Measurements from ENCODE around the gene NATD1.
"Not testable (repeated sequence)": the region's sequence is repeated elsewhere in the genome, so short reads cannot be mapped to it uniquely, and the experiment has no call there.

Gene NATD1

GRCh38 chr17:21196126-21196525, 57.1 kb downstream of the NATD1 start:
- H3K4me1 ChIP-seq (ENCODE audit: insufficient read depth, low read length) = peaks cover 24% of the 10 kb centered on the region

GRCh38 chr17:21194703-21195102, 58.5 kb downstream of the NATD1 start:
- no peaks in the 10 kb centered on the region for H3K9me3 ChIP-seq (ENCODE audit: control insufficient read depth, insufficient read depth, low read length)
- peaks cover 13% of the 10 kb centered on the region for H3K36me3 ChIP-seq (ENCODE audit: insufficient read depth, low read length)
- H3K9ac ChIP-seq (ENCODE audit: low read depth, low read length) = no peak overlapping the region
- peaks cover 11% of the 10 kb centered on the region; the same call in 1 of the 2 replicates for H3K4me1 ChIP-seq (ENCODE audit: insufficient read depth, low read length)

More at GRCh38 chr17:21196126-21196525, 57.1 kb downstream of the NATD1 start:
- no peak overlapping the region for H3K9ac ChIP-seq (ENCODE audit: low read depth, low read length)
- H3K9me3 ChIP-seq (ENCODE audit: control insufficient read depth, insufficient read depth, low read length) = no peaks in the 10 kb centered on the region
- H3K36me3 ChIP-seq (ENCODE audit: insufficient read depth, low read length) = peaks cover 11% of the 10 kb centered on the region

- no peak overlapping the region for H3K9ac ChIP-seq (ENCODE audit: low read depth, low read length)
- H3K4me1 ChIP-seq (ENCODE audit: insufficient read depth, low read length) = peaks cover 6% of the 10 kb centered on the region; the same call in 1 of the 2 replicates
- H3K36me3 ChIP-seq (ENCODE audit: insufficient read depth, low read length) = peaks cover 13% of the 10 kb centered on the region
Measured at GRCh38 chr17:21194226-21194625, 59.0 kb downstream of the NATD1 start.

GRCh38 chr17:21193031-21193430, 60.2 kb downstream of the NATD1 start:
- Histone ChIP-seq H3K9ac (ENCODE audit: low read depth, low read length) (no peak overlapping the region), H3K9me3 (ENCODE audit: control insufficient read depth, insufficient read depth, low read length) (no peaks in the 10 kb centered on the region), H3K36me3 (ENCODE audit: insufficient read depth, low read length) (peaks cover 10% of the 10 kb centered on the region), H3K4me1 (ENCODE audit: insufficient read depth, low read length) (no peaks in the 10 kb centered on the region)

More at GRCh38 chr17:21194226-21194625, 59.0 kb downstream of the NATD1 start:
- H3K9me3 ChIP-seq (ENCODE audit: control insufficient read depth, insufficient read depth, low read length) = no peaks in the 10 kb centered on the region

- H3K4me1 ChIP-seq (ENCODE audit: insufficient read depth, low read length); H3K9me3 ChIP-seq (ENCODE audit: control insufficient read depth, insufficient read depth, low read length); H3K9ac ChIP-seq (ENCODE audit: low read depth, low read length); H3K36me3 ChIP-seq (ENCODE audit: insufficient read depth, low read length): not testable (repeated sequence)
Measured at GRCh38 chr17:21192414-21192813, 60.8 kb downstream of the NATD1 start.

- Histone ChIP-seq H3K9me3 (ENCODE audit: control insufficient read depth, insufficient read depth, low read length) (no peaks in the 10 kb centered on the region), H3K4me1 (ENCODE audit: insufficient read depth, low read length) (no peaks in the 10 kb centered on the region), H3K9ac (ENCODE audit: low read depth, low read length) (no peak overlapping the region), H3K36me3 (ENCODE audit: insufficient read depth, low read length) (peaks cover 2% of the 10 kb centered on the region; the same call in 1 of the 2 replicates)
Measured at GRCh38 chr17:21191698-21192097, 61.5 kb downstream of the NATD1 start.

GRCh38 chr17:21190078-21190477, 63.1 kb downstream of the NATD1 start:
- H3K9ac ChIP-seq (ENCODE audit: low read depth, low read length) = no peak overlapping the region

GRCh38 chr17:21189361-21189760, 63.8 kb downstream of the NATD1 start:
- no peaks in the 10 kb centered on the region for H3K4me1 ChIP-seq (ENCODE audit: insufficient read depth, low read length)
- peaks cover 7% of the 10 kb centered on the region; the same call in 1 of the 2 replicates for H3K36me3 ChIP-seq (ENCODE audit: insufficient read depth, low read length)
- no peaks in the 10 kb centered on the region for H3K9me3 ChIP-seq (ENCODE audit: control insufficient read depth, insufficient read depth, low read length)
- H3K9ac ChIP-seq (ENCODE audit: low read depth, low read length) = no peak overlapping the region

More at GRCh38 chr17:21190078-21190477, 63.1 kb downstream of the NATD1 start:
- H3K9me3 ChIP-seq (ENCODE audit: control insufficient read depth, insufficient read depth, low read length) = no peaks in the 10 kb centered on the region
- peaks cover 7% of the 10 kb centered on the region; the same call in 1 of the 2 replicates for H3K36me3 ChIP-seq (ENCODE audit: insufficient read depth, low read length)
- no peaks in the 10 kb centered on the region for H3K4me1 ChIP-seq (ENCODE audit: insufficient read depth, low read length)

Data from ES-I3 (cell line).